ENCODE measurements around the gene VWA1. TPM values are rescaled to one million over a fixed set of nuclear protein-coding genes. Genes with fewer than 3 reads are reported as not detected.

Gene VWA1
- total RNA-seq, 1 experiment from 2014 or later = 0.54 TPM

DNA sequence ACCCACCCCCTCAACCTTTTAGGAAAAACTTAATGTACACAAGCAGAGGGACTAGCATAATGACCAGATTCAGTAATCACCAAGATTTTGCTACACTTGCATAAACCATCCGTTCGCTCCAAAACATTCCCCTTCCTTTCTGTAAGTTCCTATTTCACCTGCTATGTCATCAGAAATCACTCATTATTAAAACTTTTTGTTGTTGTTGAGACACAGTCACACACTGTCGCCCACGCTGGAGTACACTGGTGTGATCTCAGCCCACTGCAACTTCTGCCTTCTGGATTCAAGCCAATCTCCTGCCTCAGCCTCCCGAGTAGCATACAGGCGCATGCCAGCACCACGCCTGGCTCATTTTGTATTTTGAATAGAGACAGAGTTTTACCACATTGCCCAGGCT lies 31.8 kb upstream of the VWA1 start:
- intact Hi-C loops (cut with micrococcal nuclease) = loop anchor here (10.0 kb wide), 1 partner anchor 101 kb away; no protein-coding TSS in a partner anchor
- TF ChIP-seq, protein P1, sequence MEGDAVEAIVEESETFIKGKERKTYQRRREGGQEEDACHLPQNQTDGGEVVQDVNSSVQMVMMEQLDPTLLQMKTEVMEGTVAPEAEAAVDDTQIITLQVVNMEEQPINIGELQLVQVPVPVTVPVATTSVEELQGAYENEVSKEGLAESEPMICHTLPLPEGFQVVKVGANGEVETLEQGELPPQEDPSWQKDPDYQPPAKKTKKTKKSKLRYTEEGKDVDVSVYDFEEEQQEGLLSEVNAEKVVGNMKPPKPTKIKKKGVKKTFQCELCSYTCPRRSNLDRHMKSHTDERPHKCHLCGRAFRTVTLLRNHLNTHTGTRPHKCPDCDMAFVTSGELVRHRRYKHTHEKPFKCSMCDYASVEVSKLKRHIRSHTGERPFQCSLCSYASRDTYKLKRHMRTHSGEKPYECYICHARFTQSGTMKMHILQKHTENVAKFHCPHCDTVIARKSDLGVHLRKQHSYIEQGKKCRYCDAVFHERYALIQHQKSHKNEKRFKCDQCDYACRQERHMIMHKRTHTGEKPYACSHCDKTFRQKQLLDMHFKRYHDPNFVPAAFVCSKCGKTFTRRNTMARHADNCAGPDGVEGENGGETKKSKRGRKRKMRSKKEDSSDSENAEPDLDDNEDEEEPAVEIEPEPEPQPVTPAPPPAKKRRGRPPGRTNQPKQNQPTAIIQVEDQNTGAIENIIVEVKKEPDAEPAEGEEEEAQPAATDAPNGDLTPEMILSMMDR (IDR thresholded peaks at IDR 0.05; ENCODE audit: unreplicated experiment) = no peak

DNA sequence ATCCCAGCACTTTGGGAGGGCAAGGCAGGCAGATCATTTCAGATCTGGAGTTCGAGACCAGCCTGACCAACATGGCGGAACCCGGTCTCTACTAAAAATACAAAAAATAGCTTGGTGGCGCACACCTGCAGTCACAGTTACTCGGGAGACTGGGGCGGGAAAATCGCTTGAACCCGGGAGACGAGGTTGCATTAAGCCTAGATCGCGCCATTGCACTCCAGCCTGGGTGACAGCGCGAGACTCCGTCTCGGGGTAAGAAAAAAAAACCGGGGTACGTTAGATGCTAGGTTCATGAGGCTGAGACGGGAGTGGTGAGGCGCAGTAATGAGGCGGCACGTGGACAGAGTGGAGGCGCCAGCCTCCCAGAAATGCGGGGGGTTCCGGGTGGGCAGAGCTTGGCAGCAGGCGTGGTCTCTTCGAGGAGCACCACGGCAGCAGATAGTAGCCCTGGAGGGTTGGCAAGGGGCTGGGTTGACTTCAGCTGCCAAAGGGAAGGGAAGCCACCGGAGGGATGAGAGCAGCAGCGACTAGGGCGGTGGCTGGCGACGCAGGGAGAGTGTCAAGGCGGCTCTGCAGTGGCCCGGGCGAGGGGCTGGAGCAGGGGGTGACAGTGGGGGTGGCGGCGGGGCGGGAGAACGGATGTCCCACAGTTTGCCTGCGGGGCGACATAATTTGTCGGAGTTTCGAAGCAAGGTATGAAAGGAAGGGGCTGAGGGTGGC lies 29.2 kb upstream of the VWA1 start:
- Mint-ChIP-seq H3K36me3 (ENCODE audit: insufficient read depth, unreplicated experiment) (peaks cover 83% of the 10 kb centered on the region), H3K4me3 (ENCODE audit: unreplicated experiment) (peak overlapping the region; percentile 83), H3K27ac (ENCODE audit: low read depth, unreplicated experiment) (peak overlapping the region; percentile 94), H3K4me1 (ENCODE audit: insufficient read depth, unreplicated experiment) (peaks cover 13% of the 10 kb centered on the region), H3K9me3 (ENCODE audit: unreplicated experiment) (no peaks in the 10 kb centered on the region), H3K27me3 (ENCODE audit: insufficient read depth, unreplicated experiment) (no peaks in the 10 kb centered on the region)
- BruUV-seq (replicated peaks) = no TSS peak
- ChIA-PET CTCF (interaction anchor here (0.7 to 1.3 kb wide), 3 partner anchors 34 to 468 kb away, joined by 4 read pairs; no protein-coding TSS in a partner anchor), POLR2A (interaction anchor here (0.7 to 3.4 kb wide), 8 partner anchors 7 to 393 kb away, joined by 3 to 40 read pairs (median 7); partner anchors contain the start of genes ANKRD65, AURKAIP1, CCNL2 and ISG15)
- no peak for DNase-seq (ENCODE audit: unreplicated experiment)
- intact Hi-C loops (cut with micrococcal nuclease) = loop anchor here (10.0 kb wide), 1 partner anchor 99 kb away; no protein-coding TSS in a partner anchor
- TF ChIP-seq, protein P1 (IDR thresholded peaks at IDR 0.05; ENCODE audit: unreplicated experiment) = no peak

More for the DNA sequence above, 31.8 kb upstream of the VWA1 start:
- Mint-ChIP-seq H3K36me3 (ENCODE audit: insufficient read depth, unreplicated experiment) (peaks cover 86% of the 10 kb centered on the region), H3K9me3 (ENCODE audit: unreplicated experiment) (no peaks in the 10 kb centered on the region), H3K4me3 (ENCODE audit: unreplicated experiment) (no peak overlapping the region), H3K4me1 (ENCODE audit: insufficient read depth, unreplicated experiment) (peaks cover 18% of the 10 kb centered on the region), H3K27me3 (ENCODE audit: insufficient read depth, unreplicated experiment) (no peaks in the 10 kb centered on the region), H3K27ac (ENCODE audit: low read depth, unreplicated experiment) (peak overlapping the region; percentile 71)
- ChIA-PET CTCF (no interaction called here), POLR2A (no interaction called here)
- no TSS peak for BruUV-seq (replicated peaks)
- DNase-seq (ENCODE audit: unreplicated experiment) = no peak

DNA sequence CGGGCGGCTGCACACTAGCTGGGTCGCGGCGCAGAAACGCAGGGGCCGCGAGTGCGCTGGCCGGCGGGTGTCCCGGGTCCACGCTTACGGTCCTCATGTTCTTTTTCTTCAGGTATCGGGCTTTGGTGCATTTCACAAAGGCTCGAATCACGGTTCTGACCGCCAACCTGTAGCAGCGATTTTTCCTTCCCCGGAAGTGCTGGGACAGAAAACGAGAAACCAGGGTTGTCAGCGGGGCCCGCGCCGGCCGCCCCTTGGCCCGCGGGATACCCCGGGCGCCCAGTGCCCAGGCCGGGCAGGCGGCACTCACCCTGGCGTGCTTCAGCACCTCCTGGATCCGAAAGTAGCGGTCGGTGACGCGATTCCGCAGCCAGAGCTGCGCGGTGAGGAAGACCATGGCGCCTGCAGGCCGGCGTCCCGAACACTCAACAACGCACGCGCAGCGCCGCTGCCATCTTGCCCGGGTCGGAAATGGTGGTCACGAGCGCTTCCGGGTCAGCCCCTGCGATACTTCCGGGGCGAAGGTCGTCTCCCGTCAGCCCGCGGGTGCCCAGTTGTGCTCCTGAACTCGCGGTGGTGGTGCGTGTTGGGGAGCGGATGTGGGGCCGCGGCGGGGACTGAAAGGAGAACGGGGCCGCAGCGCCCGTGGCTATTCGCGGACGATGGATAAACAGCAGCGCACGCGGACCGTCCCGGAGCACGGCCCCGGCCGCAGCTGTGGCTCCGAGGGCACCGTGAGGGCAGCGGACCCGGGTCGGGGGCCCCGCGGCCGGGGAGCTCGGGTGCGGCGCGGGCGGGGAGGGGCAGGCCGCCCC lies 28.5 kb upstream of the VWA1 start, which contains the start of gene MRPL20:
Gene MRPL20 (minus strand): TSS at position 473 of the 815 bp plus-strand sequence. CDS start 76 bp downstream, at position 397.
- intact Hi-C loops (cut with micrococcal nuclease) = loop anchor here (10.0 kb wide), 1 partner anchor 98 kb away; no protein-coding TSS in a partner anchor
- CTCF ChIA-PET = interaction anchor here (0.6 to 1.2 kb wide), 2 partner anchors 35 to 93 kb away, joined by 3 to 5 read pairs; no protein-coding TSS in a partner anchor
- no TSS peak for BruUV-seq (replicated peaks)

More for the DNA sequence above, 28.5 kb upstream of the VWA1 start, which contains the start of gene MRPL20:
- Mint-ChIP-seq H3K36me3 (ENCODE audit: insufficient read depth, unreplicated experiment) (peaks cover 77% of the 10 kb centered on the region), H3K27me3 (ENCODE audit: insufficient read depth, unreplicated experiment) (no peaks in the 10 kb centered on the region), H3K27ac (ENCODE audit: low read depth, unreplicated experiment) (peak within 1 kb of the TSS; percentile 94), H3K4me1 (ENCODE audit: insufficient read depth, unreplicated experiment) (peaks cover 11% of the 10 kb centered on the region), H3K9me3 (ENCODE audit: unreplicated experiment) (no peaks in the 10 kb centered on the region), H3K4me3 (ENCODE audit: unreplicated experiment) (peak within 1 kb of the TSS; percentile 83)
- TF ChIP-seq, protein P1 (IDR thresholded peaks at IDR 0.05; ENCODE audit: unreplicated experiment) = no peak
- POLR2A ChIA-PET = interaction anchor here (0.7 to 3.4 kb wide), 15 partner anchors 8 to 394 kb away, joined by 3 to 40 read pairs (median 4); partner anchors contain the start of genes ANKRD65, AURKAIP1, CCNL2 and ISG15
- peak; percentile 89 for DNase-seq (ENCODE audit: unreplicated experiment)

All from MCF 10A (cell line).